Activated CD8-positive, alpha-beta memory T cell treated with anti-CD3 and anti-CD28 coated beads, Interleukin-2, amount 10 ng/mL, durations not matched to agents 7 days and 5 days (primary cell): ENCODE results near the gene CACNA1C. TPM values are rescaled to one million over a fixed set of nuclear protein-coding genes. Genes with fewer than 3 reads are reported as not detected.

ENCODE experiments used
- ATAC-seq: fragments of 150-1000 bp; cut with Tn5 transposase; one replicate; pipeline ENCODE4 v1.10.0; 2021; ENCODE audit warnings: moderate library complexity
- CTCF ChIA-PET: fragments of 350-600 bp; sonication (Branson Sonifier 250); formaldehyde crosslinking; loops from one replicate; lab custom pipeline; 2021; ENCODE audit warnings: antibody characterized with exemption; lab: Charles Lee
- DNase-seq: peaks from one replicate; pipeline ENCODE4 v3.0.0-alpha.2; 2020
- H3K27ac Mint-ChIP-seq: one replicate; pipeline ENCODE4 v1.8.0; 2021; ENCODE audit warnings: mild to moderate bottlenecking, mixed read lengths
- H3K27me3 Mint-ChIP-seq: one replicate; pipeline ENCODE4 v1.8.0; 2021; ENCODE audit warnings: mixed read lengths
- H3K36me3 Mint-ChIP-seq: one replicate; pipeline ENCODE4 v1.8.0; 2021; ENCODE audit warnings: mild to moderate bottlenecking, mixed read lengths
- H3K4me1 Mint-ChIP-seq: one replicate; pipeline ENCODE4 v1.8.0; 2021; ENCODE audit warnings: mixed read lengths
- H3K4me3 Mint-ChIP-seq: one replicate; pipeline ENCODE4 v1.8.0; 2021; ENCODE audit warnings: mild to moderate bottlenecking, moderate library complexity, mixed read lengths
- H3K9me3 Mint-ChIP-seq: one replicate; pipeline ENCODE4 v1.8.0; 2022; ENCODE audit warnings: low read depth, mixed read lengths
- total RNA-seq, 2 experiments: library from RNA; stranded (reverse); gene quantifications; one replicate each; pipeline ENCODE4 v1.2.3, GENCODE V29; 2021

Gene CACNA1C
- total RNA-seq, 2 experiments from 2014 or later, result 0.14 to 0.26 TPM

- Mint-ChIP-seq H3K36me3 (no peaks in the 10 kb centered on the region), H3K4me1 (no peaks in the 10 kb centered on the region), H3K27me3 (peaks cover 22% of the 10 kb centered on the region), H3K27ac (no peak overlapping the region), H3K9me3 (no peaks in the 10 kb centered on the region), H3K4me3 (no peak overlapping the region)
- ATAC-seq (no peak), DNase-seq (no peak)
- CTCF ChIA-PET, result no interaction called here
Observed at GRCh38 chr12:2187195-2187945, 134.6 kb downstream of the CACNA1C start.

GRCh38 chr12:2190085-2190484, 137.3 kb downstream of the CACNA1C start:
- CTCF ChIA-PET, result no interaction called here
- Mint-ChIP-seq H3K27ac (no peak overlapping the region), H3K4me3 (no peak overlapping the region), H3K36me3 (no peaks in the 10 kb centered on the region), H3K27me3 (peaks cover 3% of the 10 kb centered on the region), H3K4me1 (no peaks in the 10 kb centered on the region), H3K9me3 (no peaks in the 10 kb centered on the region)
- DNase-seq, result no peak
- ATAC-seq, result no peak

- ATAC-seq (no peak), DNase-seq (no peak)
- H3K27ac Mint-ChIP-seq, result no peak overlapping the region
- H3K9me3 Mint-ChIP-seq, result no peaks in the 10 kb centered on the region
- H3K4me3 Mint-ChIP-seq, result no peak overlapping the region
- peaks cover 4% of the 10 kb centered on the region for H3K27me3 Mint-ChIP-seq
- no peaks in the 10 kb centered on the region for H3K36me3 Mint-ChIP-seq
- CTCF ChIA-PET, result no interaction called here
- no peaks in the 10 kb centered on the region for H3K4me1 Mint-ChIP-seq
Observed at GRCh38 chr12:2190896-2191533, 138.2 kb downstream of the CACNA1C start.

GRCh38 chr12:2191534-2192153, 138.9 kb downstream of the CACNA1C start:
- Mint-ChIP-seq H3K27me3 (peaks cover 4% of the 10 kb centered on the region), H3K9me3 (no peaks in the 10 kb centered on the region), H3K36me3 (no peaks in the 10 kb centered on the region), H3K4me1 (no peaks in the 10 kb centered on the region), H3K4me3 (no peak overlapping the region), H3K27ac (no peak overlapping the region)
- CTCF ChIA-PET, result no interaction called here
- no peak for ATAC-seq
- DNase-seq, result no peak

GRCh38 chr12:2192231-2192630, 139.4 kb downstream of the CACNA1C start:
- CTCF ChIA-PET, result no interaction called here
- ATAC-seq, result no peak
- Mint-ChIP-seq H3K4me1 (no peaks in the 10 kb centered on the region), H3K9me3 (no peaks in the 10 kb centered on the region), H3K36me3 (no peaks in the 10 kb centered on the region), H3K27me3 (peaks cover 7% of the 10 kb centered on the region), H3K27ac (no peak overlapping the region), H3K4me3 (no peak overlapping the region)
- DNase-seq, result no peak

- ATAC-seq (no peak), DNase-seq (no peak)
- CTCF ChIA-PET, result interaction anchor here (1.1 kb wide), 1 partner anchor 22 kb away, joined by 3 read pairs; no protein-coding TSS in a partner anchor
- H3K9me3 Mint-ChIP-seq, result no peaks in the 10 kb centered on the region
- no peak overlapping the region for H3K4me3 Mint-ChIP-seq
- H3K27ac Mint-ChIP-seq, result no peak overlapping the region
- peaks cover 10% of the 10 kb centered on the region for H3K27me3 Mint-ChIP-seq
- no peaks in the 10 kb centered on the region for H3K4me1 Mint-ChIP-seq
- no peaks in the 10 kb centered on the region for H3K36me3 Mint-ChIP-seq
Observed at GRCh38 chr12:2194060-2194459, 141.3 kb downstream of the CACNA1C start.

- Mint-ChIP-seq H3K36me3 (no peaks in the 10 kb centered on the region), H3K27ac (no peak overlapping the region), H3K4me3 (no peak overlapping the region), H3K4me1 (no peaks in the 10 kb centered on the region), H3K9me3 (no peaks in the 10 kb centered on the region), H3K27me3 (peaks cover 12% of the 10 kb centered on the region)
- ATAC-seq (no peak), DNase-seq (no peak)
- CTCF ChIA-PET, result interaction anchor here (1.1 kb wide), 1 partner anchor 22 kb away, joined by 3 read pairs; no protein-coding TSS in a partner anchor
Observed at GRCh38 chr12:2194571-2194970, 141.8 kb downstream of the CACNA1C start.

GRCh38 chr12:2195085-2195484, 142.3 kb downstream of the CACNA1C start:
- Mint-ChIP-seq H3K27ac (no peak overlapping the region), H3K4me3 (no peak overlapping the region), H3K4me1 (no peaks in the 10 kb centered on the region), H3K36me3 (no peaks in the 10 kb centered on the region), H3K9me3 (no peaks in the 10 kb centered on the region), H3K27me3 (peaks cover 12% of the 10 kb centered on the region)
- DNase-seq, result no peak
- CTCF ChIA-PET, result no interaction called here
- ATAC-seq, result no peak

- CTCF ChIA-PET, result no interaction called here
- no peaks in the 10 kb centered on the region for H3K36me3 Mint-ChIP-seq
- no peak for DNase-seq
Observed at GRCh38 chr12:2198005-2198501, 145.3 kb downstream of the CACNA1C start.

GRCh38 chr12:2198542-2198941, 145.8 kb downstream of the CACNA1C start:
- Mint-ChIP-seq H3K9me3 (no peaks in the 10 kb centered on the region), H3K4me1 (no peaks in the 10 kb centered on the region)

More at GRCh38 chr12:2198005-2198501, 145.3 kb downstream of the CACNA1C start:
- no peak overlapping the region for H3K4me3 Mint-ChIP-seq
- H3K27me3 Mint-ChIP-seq, result peaks cover 12% of the 10 kb centered on the region
- H3K27ac Mint-ChIP-seq, result no peak overlapping the region
- H3K4me1 Mint-ChIP-seq, result no peaks in the 10 kb centered on the region
- no peaks in the 10 kb centered on the region for H3K9me3 Mint-ChIP-seq
- no peak for ATAC-seq

GRCh38 chr12:2205996-2206395, 153.2 kb downstream of the CACNA1C start:
- no peaks in the 10 kb centered on the region for H3K9me3 Mint-ChIP-seq
- no peaks in the 10 kb centered on the region for H3K4me1 Mint-ChIP-seq
- H3K27me3 Mint-ChIP-seq, result peaks cover 5% of the 10 kb centered on the region
- no peak for DNase-seq
- CTCF ChIA-PET, result no interaction called here
- no peaks in the 10 kb centered on the region for H3K36me3 Mint-ChIP-seq
- no peak for ATAC-seq
- no peak overlapping the region for H3K27ac Mint-ChIP-seq
- H3K4me3 Mint-ChIP-seq, result no peak overlapping the region

More at GRCh38 chr12:2198542-2198941, 145.8 kb downstream of the CACNA1C start:
- Mint-ChIP-seq H3K27me3 (peaks cover 12% of the 10 kb centered on the region), H3K36me3 (no peaks in the 10 kb centered on the region), H3K4me3 (no peak overlapping the region), H3K27ac (no peak overlapping the region)
- no peak for ATAC-seq
- CTCF ChIA-PET, result no interaction called here
- no peak for DNase-seq

GRCh38 chr12:2208837-2209635, 156.2 kb downstream of the CACNA1C start:
- H3K4me3 Mint-ChIP-seq, result no peak overlapping the region
- peaks cover 10% of the 10 kb centered on the region for H3K27me3 Mint-ChIP-seq
- ATAC-seq (no peak), DNase-seq (no peak)
- no peaks in the 10 kb centered on the region for H3K9me3 Mint-ChIP-seq
- CTCF ChIA-PET, result no interaction called here
- H3K4me1 Mint-ChIP-seq, result no peaks in the 10 kb centered on the region
- H3K36me3 Mint-ChIP-seq, result no peaks in the 10 kb centered on the region
- H3K27ac Mint-ChIP-seq, result no peak overlapping the region

- no peaks in the 10 kb centered on the region for H3K9me3 Mint-ChIP-seq
- peaks cover 13% of the 10 kb centered on the region for H3K27me3 Mint-ChIP-seq
- ATAC-seq (no peak), DNase-seq (no peak)
- CTCF ChIA-PET, result no interaction called here
- H3K4me3 Mint-ChIP-seq, result no peak overlapping the region
- no peak overlapping the region for H3K27ac Mint-ChIP-seq
- no peaks in the 10 kb centered on the region for H3K4me1 Mint-ChIP-seq
- H3K36me3 Mint-ChIP-seq, result no peaks in the 10 kb centered on the region
Observed at GRCh38 chr12:2211119-2211518, 158.3 kb downstream of the CACNA1C start.
